Measurements from ENCODE around the gene CDSN. TPM values are rescaled to one million over a fixed set of nuclear protein-coding genes. Genes with fewer than 3 reads are reported as not detected.

The CDSN gene
- total and polyA plus RNA-seq, 2 donors (not counting 1 experiment from before 2014, with no cell fraction given): not detected

DNA sequence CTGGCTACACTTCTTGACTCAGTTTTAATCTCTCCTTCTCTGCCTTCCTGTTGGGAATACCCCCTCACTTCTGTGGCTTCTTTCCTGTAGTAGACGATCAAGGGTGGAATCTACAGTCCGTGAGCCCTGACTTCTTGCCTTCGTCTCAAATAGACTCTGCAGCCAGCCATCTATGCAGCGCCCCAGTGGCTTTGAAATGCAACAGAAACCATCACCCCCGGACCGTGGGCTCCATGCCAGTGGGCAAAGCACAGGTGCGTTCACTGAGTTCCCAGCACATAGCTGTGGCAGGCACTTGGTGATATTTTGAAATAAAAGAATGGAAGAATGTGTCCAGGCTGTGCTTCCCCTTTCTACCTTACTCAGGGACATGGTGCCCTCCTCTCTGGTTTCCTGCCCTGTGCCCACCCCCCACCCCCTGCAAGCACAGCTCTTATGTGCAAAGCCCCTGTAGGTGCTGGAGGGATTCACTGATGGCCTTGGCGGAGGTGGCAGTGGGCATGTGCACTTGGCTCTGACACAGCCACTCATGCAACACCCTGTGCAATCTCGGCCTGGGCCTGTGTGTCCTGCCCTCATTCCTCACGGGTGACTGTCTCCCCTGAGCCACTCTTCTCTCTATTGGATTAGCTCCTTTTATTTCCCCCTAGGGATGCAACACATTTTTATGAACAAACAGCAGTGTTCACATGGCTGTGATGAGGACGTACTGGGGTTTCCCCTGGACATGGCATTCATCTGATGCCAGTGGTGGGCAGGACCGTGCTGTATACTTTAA is 5.5 kb upstream of the CDSN start:
- CTCF ChIA-PET: interaction anchor here (0.7 to 2.2 kb wide), 3 partner anchors 9 to 66 kb away, joined by 3 to 8 read pairs (median 6); no protein-coding TSS in a partner anchor
- TF ChIP-seq, protein P1, sequence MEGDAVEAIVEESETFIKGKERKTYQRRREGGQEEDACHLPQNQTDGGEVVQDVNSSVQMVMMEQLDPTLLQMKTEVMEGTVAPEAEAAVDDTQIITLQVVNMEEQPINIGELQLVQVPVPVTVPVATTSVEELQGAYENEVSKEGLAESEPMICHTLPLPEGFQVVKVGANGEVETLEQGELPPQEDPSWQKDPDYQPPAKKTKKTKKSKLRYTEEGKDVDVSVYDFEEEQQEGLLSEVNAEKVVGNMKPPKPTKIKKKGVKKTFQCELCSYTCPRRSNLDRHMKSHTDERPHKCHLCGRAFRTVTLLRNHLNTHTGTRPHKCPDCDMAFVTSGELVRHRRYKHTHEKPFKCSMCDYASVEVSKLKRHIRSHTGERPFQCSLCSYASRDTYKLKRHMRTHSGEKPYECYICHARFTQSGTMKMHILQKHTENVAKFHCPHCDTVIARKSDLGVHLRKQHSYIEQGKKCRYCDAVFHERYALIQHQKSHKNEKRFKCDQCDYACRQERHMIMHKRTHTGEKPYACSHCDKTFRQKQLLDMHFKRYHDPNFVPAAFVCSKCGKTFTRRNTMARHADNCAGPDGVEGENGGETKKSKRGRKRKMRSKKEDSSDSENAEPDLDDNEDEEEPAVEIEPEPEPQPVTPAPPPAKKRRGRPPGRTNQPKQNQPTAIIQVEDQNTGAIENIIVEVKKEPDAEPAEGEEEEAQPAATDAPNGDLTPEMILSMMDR (IDR thresholded peaks at IDR 0.05): no peak
- no peak for TF ChIP-seq EZH2 (IDR thresholded peaks at IDR 0.05; ENCODE audit: borderline replicate concordance, insufficient read depth, low read depth, low read length, poor library complexity, severe bottlenecking)
- H3K27me3 Mint-ChIP-seq: peaks cover 26% of the 10 kb centered on the region
- DNase-seq (no peak), ATAC-seq (ENCODE audit: low read depth) (no peak)
- H3K4me3 ChIP-seq (ENCODE audit: control extremely low read depth in 1 of 5, extremely low read depth in 1 of 5, insufficient read depth in 1 of 5, low read depth in 2 of 5, low read length in 4 of 5): no peak overlapping the region
- no peaks in the 10 kb centered on the region for H3K36me3 ChIP-seq (replicated peaks in 1 of 2; ENCODE audit: control extremely low read depth in 1 of 2, control insufficient read depth in 1 of 2, extremely low read depth in 1 of 2, insufficient read depth in 2 of 2, low read length in 1 of 2)
- peaks cover 0 to 7% (median 3%) of the 10 kb centered on the region in 4 experiments for H3K27me3 ChIP-seq (replicated peaks in 1 of 4; ENCODE audit: control extremely low read depth in 1 of 4, control insufficient read depth in 3 of 4, insufficient read depth in 4 of 4, low read length in 3 of 4)
- H3K9ac ChIP-seq (ENCODE audit: low read length): no peak overlapping the region
- no peak overlapping the region for H3K4me2 ChIP-seq (replicated peaks; ENCODE audit: low read depth, low read length, poor library complexity, severe bottlenecking)
- POLR2A ChIA-PET: interaction anchor here (0.6 kb wide), 1 partner anchor 258 kb away, joined by 3 read pairs; no protein-coding TSS in a partner anchor
- H4K20me1 ChIP-seq (ENCODE audit: control insufficient read depth, insufficient read depth, low read length, poor library complexity, severe bottlenecking): no peaks in the 10 kb centered on the region
- H3K4me3 Mint-ChIP-seq: no peak overlapping the region
- no peak overlapping the region for H2AFZ ChIP-seq (ENCODE audit: insufficient read depth, low read depth, low read length, poor library complexity, severe bottlenecking)
- H3K4me1 ChIP-seq (ENCODE audit: control insufficient read depth in 2 of 2, insufficient read depth in 2 of 2, low read length in 2 of 2): peaks cover 0 to 3% of the 10 kb centered on the region in 2 donors
- intact Hi-C loops (cut with micrococcal nuclease): no loop called here
- 75% methylated on average over 9 of the region's 12 CpGs for WGBS (ENCODE audit: insufficient coverage)
- H3K9me3 Mint-ChIP-seq (ENCODE audit: insufficient read depth): no peaks in the 10 kb centered on the region
- no peaks in the 10 kb centered on the region for H3K79me2 ChIP-seq (ENCODE audit: control insufficient read depth, insufficient read depth, low read length)
- no peak overlapping the region for H3K27ac Mint-ChIP-seq
- no peak overlapping the region for H3K27ac ChIP-seq (ENCODE audit: low read length in 2 of 2)
- peaks cover 4% of the 10 kb centered on the region for H3K4me1 Mint-ChIP-seq
- H3K9me3 ChIP-seq (ENCODE audit: control extremely low read depth in 1 of 3, control insufficient read depth in 2 of 3, insufficient read depth in 1 of 3, low read length in 2 of 3): no peaks in the 10 kb centered on the region

DNA sequence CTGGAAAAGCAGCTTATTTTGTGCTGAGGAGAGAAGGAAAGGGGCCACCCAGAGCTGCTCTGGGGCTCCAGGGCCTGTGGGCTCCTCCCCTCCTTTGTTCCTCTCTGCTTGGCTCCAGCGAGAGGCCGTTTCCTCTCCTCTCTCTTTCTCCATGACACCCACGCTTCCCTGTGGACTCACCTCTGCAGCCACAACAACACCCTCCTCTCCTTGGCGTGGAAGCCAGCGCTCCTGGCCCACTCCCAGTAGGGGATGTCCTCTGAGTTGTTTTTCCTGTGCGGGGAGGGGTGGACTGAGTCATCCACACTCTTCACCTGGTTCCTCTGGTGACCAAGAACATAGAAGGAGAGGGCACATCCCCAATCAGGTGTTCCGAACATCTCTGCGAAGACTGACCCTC is 4.9 kb upstream of the CDSN start:
- Histone ChIP-seq H3K4me1 (ENCODE audit: control insufficient read depth in 2 of 2, insufficient read depth in 2 of 2, low read length in 2 of 2) (peaks cover 0 to 3% of the 10 kb centered on the region in 2 donors), H3K27me3 (replicated peaks in 1 of 4; ENCODE audit: control extremely low read depth in 1 of 4, control insufficient read depth in 3 of 4, insufficient read depth in 4 of 4, low read length in 3 of 4) (peaks cover 0 to 7% (median 3%) of the 10 kb centered on the region in 4 experiments), H3K4me3 (ENCODE audit: control extremely low read depth in 1 of 5, extremely low read depth in 1 of 5, insufficient read depth in 1 of 5, low read depth in 2 of 5, low read length in 4 of 5) (no peak overlapping the region), H4K20me1 (ENCODE audit: control insufficient read depth, insufficient read depth, low read length, poor library complexity, severe bottlenecking) (no peaks in the 10 kb centered on the region), H3K9ac (ENCODE audit: low read length) (no peak overlapping the region), H3K36me3 (replicated peaks in 1 of 2; ENCODE audit: control extremely low read depth in 1 of 2, control insufficient read depth in 1 of 2, extremely low read depth in 1 of 2, insufficient read depth in 2 of 2, low read length in 1 of 2) (no peaks in the 10 kb centered on the region), H3K4me2 (replicated peaks; ENCODE audit: low read depth, low read length, poor library complexity, severe bottlenecking) (no peak overlapping the region), H3K27ac (ENCODE audit: low read length in 2 of 2) (no peak overlapping the region), H3K9me3 (ENCODE audit: control extremely low read depth in 1 of 3, control insufficient read depth in 2 of 3, insufficient read depth in 1 of 3, low read length in 2 of 3) (no peaks in the 10 kb centered on the region), H2AFZ (ENCODE audit: insufficient read depth, low read depth, low read length, poor library complexity, severe bottlenecking) (no peak overlapping the region), H3K79me2 (ENCODE audit: control insufficient read depth, insufficient read depth, low read length) (no peaks in the 10 kb centered on the region)
- H3K4me1 Mint-ChIP-seq: peaks cover 4% of the 10 kb centered on the region
- H3K9me3 Mint-ChIP-seq (ENCODE audit: insufficient read depth): no peaks in the 10 kb centered on the region
- DNase-seq (no peak), ATAC-seq (ENCODE audit: low read depth) (no peak)
- intact Hi-C loops (cut with micrococcal nuclease): no loop called here
- CTCF ChIA-PET: no interaction called here
- H3K27me3 Mint-ChIP-seq: peaks cover 26% of the 10 kb centered on the region
- H3K4me3 Mint-ChIP-seq: no peak overlapping the region
- TF ChIP-seq, protein P1 (IDR thresholded peaks at IDR 0.05): no peak
- no peak for TF ChIP-seq EZH2 (IDR thresholded peaks at IDR 0.05; ENCODE audit: borderline replicate concordance, insufficient read depth, low read depth, low read length, poor library complexity, severe bottlenecking)
- WGBS (ENCODE audit: insufficient coverage): 71% methylated on average over 4 of the region's 8 CpGs
- no peak overlapping the region for H3K27ac Mint-ChIP-seq
- POLR2A ChIA-PET: no interaction called here
